ENCODE data around the gene SLC22A7.

Gene SLC22A7

DNA sequence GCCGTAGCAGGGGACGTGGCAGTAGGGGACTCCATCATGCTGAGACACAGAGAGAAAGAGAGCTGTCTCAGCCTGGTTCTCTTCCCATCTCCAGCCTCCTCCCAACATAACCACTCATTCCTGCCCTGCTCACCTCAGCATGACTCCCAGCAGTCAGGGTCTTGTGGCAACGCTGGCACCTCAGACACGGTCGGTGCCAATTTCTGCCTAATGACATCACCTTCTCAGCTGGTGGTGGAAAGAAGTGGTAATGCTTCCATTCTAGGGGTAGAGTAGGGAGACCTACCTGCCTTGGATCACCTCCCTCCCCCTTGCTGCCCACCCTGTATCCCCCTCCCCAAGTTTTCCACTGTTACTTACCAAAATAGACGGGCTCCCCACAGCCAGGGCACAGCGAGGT lies 8.0 kb downstream of the SLC22A7 start:
- Histone ChIP-seq H2AFZ (ENCODE audit: low read length) (no peak overlapping the region), H4K20me1 (ENCODE audit: insufficient read depth, low read length, poor library complexity, severe bottlenecking) (no peaks in the 10 kb centered on the region), H3K4me1 (ENCODE audit: insufficient read depth, low read length, poor library complexity, severe bottlenecking) (no peaks in the 10 kb centered on the region), H3K79me2 (ENCODE audit: insufficient read depth, low read length) (no peaks in the 10 kb centered on the region), H3K36me3 (ENCODE audit: insufficient read depth, low read length) (no peaks in the 10 kb centered on the region), H3K4me2 (ENCODE audit: low read depth, low read length, poor library complexity, severe bottlenecking) (no peak overlapping the region), H3K9me3 (ENCODE audit: insufficient read depth, low read depth, low read length) (no peaks in the 10 kb centered on the region), H3F3A (ENCODE audit: low read depth) (no peaks in the 10 kb centered on the region), H3K27me3 (ENCODE audit: insufficient read depth, low read length, poor library complexity, severe bottlenecking) (no peaks in the 10 kb centered on the region), H3K9ac (ENCODE audit: low read depth, low read length, poor library complexity, severe bottlenecking) (no peak overlapping the region), H3K9me2 (replicated peaks; ENCODE audit: low read depth, low read length) (no peaks in the 10 kb centered on the region), H3K4me3 (ENCODE audit: low read length, poor library complexity, severe bottlenecking) (no peak overlapping the region)
- TF ChIP-seq EZH2phosphoT487 (IDR thresholded peaks at IDR 0.05; ENCODE audit: borderline replicate concordance), result no peak
- TF ChIP-seq, protein P1, sequence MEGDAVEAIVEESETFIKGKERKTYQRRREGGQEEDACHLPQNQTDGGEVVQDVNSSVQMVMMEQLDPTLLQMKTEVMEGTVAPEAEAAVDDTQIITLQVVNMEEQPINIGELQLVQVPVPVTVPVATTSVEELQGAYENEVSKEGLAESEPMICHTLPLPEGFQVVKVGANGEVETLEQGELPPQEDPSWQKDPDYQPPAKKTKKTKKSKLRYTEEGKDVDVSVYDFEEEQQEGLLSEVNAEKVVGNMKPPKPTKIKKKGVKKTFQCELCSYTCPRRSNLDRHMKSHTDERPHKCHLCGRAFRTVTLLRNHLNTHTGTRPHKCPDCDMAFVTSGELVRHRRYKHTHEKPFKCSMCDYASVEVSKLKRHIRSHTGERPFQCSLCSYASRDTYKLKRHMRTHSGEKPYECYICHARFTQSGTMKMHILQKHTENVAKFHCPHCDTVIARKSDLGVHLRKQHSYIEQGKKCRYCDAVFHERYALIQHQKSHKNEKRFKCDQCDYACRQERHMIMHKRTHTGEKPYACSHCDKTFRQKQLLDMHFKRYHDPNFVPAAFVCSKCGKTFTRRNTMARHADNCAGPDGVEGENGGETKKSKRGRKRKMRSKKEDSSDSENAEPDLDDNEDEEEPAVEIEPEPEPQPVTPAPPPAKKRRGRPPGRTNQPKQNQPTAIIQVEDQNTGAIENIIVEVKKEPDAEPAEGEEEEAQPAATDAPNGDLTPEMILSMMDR (conservative IDR thresholded peaks at IDR 0.05; ENCODE audit: low read length), result no peak

DNA sequence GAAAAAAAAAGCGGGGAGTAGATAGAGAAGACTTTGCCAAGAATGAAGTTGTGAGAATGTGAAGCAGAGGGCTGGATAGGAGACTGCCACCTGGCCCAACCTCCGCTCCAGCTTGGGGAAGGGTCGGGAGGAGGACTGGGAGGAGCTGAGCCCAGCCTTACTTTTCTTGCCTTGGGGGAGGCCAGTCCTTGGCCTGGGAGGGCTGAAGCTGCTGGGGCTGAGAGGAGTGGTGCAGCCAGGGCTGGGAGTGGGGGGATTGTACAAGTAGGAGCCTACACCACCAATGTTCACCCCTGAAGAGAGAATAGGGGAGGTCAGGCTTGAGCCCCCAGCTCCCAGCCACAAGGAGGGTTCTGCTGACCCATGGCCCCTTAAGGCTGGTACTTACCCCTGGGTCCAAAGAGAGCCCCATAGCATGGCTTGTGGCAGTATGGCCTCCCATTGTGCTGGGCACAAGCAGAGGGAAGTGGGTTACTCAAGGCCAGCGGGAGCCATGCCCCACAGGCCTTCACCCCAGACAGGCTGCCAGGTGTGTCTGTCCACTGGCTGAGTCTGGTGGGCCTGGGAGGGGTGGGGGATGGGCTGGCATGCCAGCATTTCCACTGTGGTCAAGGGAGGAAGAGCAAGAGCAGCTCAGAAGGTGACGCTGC lies 9.5 kb downstream of the SLC22A7 start:
- no peaks in the 10 kb centered on the region for H3F3A ChIP-seq (ENCODE audit: low read depth)
- no peaks in the 10 kb centered on the region for H4K20me1 ChIP-seq (ENCODE audit: insufficient read depth, low read length, poor library complexity, severe bottlenecking)
- no peaks in the 10 kb centered on the region for H3K4me1 ChIP-seq (ENCODE audit: insufficient read depth, low read length, poor library complexity, severe bottlenecking)
- TF ChIP-seq, protein P1 (conservative IDR thresholded peaks at IDR 0.05; ENCODE audit: low read length), result no peak
- no peak for TF ChIP-seq EZH2phosphoT487 (IDR thresholded peaks at IDR 0.05; ENCODE audit: borderline replicate concordance)
- no peak overlapping the region for H2AFZ ChIP-seq (ENCODE audit: low read length)
- H3K4me3 ChIP-seq (ENCODE audit: low read length, poor library complexity, severe bottlenecking), result no peak overlapping the region
- no peak overlapping the region for H3K4me2 ChIP-seq (ENCODE audit: low read depth, low read length, poor library complexity, severe bottlenecking)
- H3K9me3 ChIP-seq (ENCODE audit: insufficient read depth, low read depth, low read length), result no peaks in the 10 kb centered on the region
- H3K9ac ChIP-seq (ENCODE audit: low read depth, low read length, poor library complexity, severe bottlenecking), result no peak overlapping the region
- no peaks in the 10 kb centered on the region for H3K27me3 ChIP-seq (ENCODE audit: insufficient read depth, low read length, poor library complexity, severe bottlenecking)
- H3K36me3 ChIP-seq (ENCODE audit: insufficient read depth, low read length), result no peaks in the 10 kb centered on the region
- H3K79me2 ChIP-seq (ENCODE audit: insufficient read depth, low read length), result no peaks in the 10 kb centered on the region
- no peaks in the 10 kb centered on the region for H3K9me2 ChIP-seq (replicated peaks; ENCODE audit: low read depth, low read length)

DNA sequence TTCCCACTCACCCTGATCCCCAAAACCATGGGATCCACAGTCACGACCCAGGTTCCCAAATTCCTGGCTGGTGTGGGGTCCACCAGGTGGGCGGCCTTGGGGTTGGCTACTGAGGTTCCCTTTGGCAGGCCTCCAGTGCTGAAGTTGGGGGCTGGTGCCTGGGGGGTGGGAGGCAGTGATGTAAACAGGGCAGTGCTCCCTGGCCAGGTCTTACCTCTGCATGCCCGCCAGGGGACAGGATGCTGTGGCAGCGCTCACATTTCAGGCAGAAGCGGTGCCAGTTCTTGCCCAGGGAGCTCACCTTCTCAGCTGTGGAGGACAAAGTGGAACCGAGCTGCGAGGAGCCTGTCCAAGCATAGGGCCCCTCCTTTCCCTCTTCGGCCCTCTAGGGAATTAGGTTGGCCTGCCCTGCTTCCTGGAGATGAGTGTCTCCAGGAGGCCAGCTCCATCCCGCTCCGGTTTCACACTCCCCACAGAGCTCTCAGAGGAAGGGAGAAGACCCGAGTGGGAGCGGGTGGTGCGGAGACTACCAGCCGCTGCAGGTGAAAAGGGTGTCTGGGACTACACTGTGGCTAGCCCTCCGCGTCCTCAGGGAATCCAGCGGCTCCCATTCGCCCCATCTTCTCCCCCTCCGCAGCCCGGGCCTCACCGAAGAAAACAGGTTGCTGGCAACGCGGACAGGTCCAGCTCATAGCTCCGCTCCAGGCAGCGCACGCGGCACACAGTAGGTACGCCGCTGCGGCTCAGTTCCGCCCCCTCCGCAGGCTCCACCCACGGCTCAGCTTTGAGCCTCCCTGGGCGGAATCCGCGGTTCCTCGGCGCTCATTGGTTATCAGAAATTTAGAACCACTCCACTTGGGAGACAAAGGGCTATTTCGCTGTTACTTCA lies 10.3 kb downstream of the SLC22A7 start, which contains the start of gene CRIP3:
Gene CRIP3, minus strand, starts transcription at position 726 of the 889 bp plus-strand sequence. Its CDS starts 34 bp downstream, at position 692.
- Histone ChIP-seq H3K79me2 (ENCODE audit: insufficient read depth, low read length) (no peaks in the 10 kb centered on the region), H4K20me1 (ENCODE audit: insufficient read depth, low read length, poor library complexity, severe bottlenecking) (no peaks in the 10 kb centered on the region), H3K36me3 (ENCODE audit: insufficient read depth, low read length) (no peaks in the 10 kb centered on the region), H3K9ac (ENCODE audit: low read depth, low read length, poor library complexity, severe bottlenecking) (no peak within 1 kb of the TSS), H3K4me3 (ENCODE audit: low read length, poor library complexity, severe bottlenecking) (no peak within 1 kb of the TSS), H3K9me2 (replicated peaks; ENCODE audit: low read depth, low read length) (no peaks in the 10 kb centered on the region), H3K4me1 (ENCODE audit: insufficient read depth, low read length, poor library complexity, severe bottlenecking) (no peaks in the 10 kb centered on the region), H3K4me2 (ENCODE audit: low read depth, low read length, poor library complexity, severe bottlenecking) (no peak within 1 kb of the TSS), H3K27me3 (ENCODE audit: insufficient read depth, low read length, poor library complexity, severe bottlenecking) (no peaks in the 10 kb centered on the region), H3K9me3 (ENCODE audit: insufficient read depth, low read depth, low read length) (no peaks in the 10 kb centered on the region), H2AFZ (ENCODE audit: low read length) (no peak within 1 kb of the TSS), H3F3A (ENCODE audit: low read depth) (no peaks in the 10 kb centered on the region)
- TF ChIP-seq, protein P1 (conservative IDR thresholded peaks at IDR 0.05; ENCODE audit: low read length), result no peak
- TF ChIP-seq EZH2phosphoT487 (IDR thresholded peaks at IDR 0.05; ENCODE audit: borderline replicate concordance), result no peak
